Posterior cingulate gyrus (tissue), 11 donors: Measurements from ENCODE around the gene FSCN2.
A peak's percentile ranks its signal among the peaks of the same experiment; 100 is the strongest.

ENCODE experiments used
- DNase-seq, 10 donors: peaks; one replicate each; pipeline versions ENCODE4 v3.0.0 to v3.0.0-alpha.2; 2020 to 2021; ENCODE audit warnings: mixed read lengths in 3 of 10
- intact Hi-C: fragments of 100-400 bp; cut with DNase I; formaldehyde crosslinking; loops from one replicate; pipeline ENCODE4 v1.15.1; 2023

Gene FSCN2

DNA sequence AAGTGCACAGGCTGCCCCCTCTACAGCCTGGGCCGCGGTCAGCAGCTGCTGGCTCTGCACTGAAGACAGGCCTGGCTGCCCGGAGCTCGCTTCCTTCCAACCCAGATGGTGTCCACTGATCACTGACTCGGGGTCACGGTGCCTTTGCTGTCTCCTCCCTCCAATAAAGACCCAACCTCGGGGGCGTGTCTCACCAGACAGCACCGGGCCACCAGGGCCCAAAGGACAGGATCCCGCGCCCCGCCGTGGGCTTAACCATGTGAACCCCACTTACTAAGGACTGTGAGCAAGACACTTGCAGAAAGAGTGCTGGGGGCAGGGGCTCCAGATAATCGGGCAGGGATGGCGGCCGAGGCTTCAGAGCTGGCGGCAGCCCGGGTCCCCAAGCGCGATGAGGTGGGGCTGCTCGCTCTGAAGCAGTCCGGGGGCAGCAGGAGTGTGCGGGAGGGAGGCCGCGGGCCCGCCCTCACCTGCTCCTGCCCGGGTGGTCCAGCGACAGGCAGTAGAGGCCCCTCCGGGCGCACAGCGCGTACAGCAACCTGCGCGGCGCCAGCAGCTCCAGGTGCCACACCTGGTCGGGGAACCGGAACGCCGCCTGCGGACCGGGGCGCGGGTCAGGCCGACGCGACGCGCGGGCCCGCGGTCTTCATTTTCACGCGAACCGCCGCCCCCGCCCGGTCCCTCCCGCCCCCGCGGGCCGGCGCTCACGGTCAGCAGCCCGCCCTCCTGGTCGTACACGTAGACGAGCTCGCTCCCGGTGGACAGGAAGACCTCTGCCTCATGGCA is 23.5 kb downstream of the FSCN2 start:
- peak in 3 of 10 donors; percentile 72 to 86 (median 74) for DNase-seq
- intact Hi-C loops: loop anchor here (5.0 kb wide), 1 partner anchor 39 kb away; the partner anchor contains the start of gene ACTG1

DNA sequence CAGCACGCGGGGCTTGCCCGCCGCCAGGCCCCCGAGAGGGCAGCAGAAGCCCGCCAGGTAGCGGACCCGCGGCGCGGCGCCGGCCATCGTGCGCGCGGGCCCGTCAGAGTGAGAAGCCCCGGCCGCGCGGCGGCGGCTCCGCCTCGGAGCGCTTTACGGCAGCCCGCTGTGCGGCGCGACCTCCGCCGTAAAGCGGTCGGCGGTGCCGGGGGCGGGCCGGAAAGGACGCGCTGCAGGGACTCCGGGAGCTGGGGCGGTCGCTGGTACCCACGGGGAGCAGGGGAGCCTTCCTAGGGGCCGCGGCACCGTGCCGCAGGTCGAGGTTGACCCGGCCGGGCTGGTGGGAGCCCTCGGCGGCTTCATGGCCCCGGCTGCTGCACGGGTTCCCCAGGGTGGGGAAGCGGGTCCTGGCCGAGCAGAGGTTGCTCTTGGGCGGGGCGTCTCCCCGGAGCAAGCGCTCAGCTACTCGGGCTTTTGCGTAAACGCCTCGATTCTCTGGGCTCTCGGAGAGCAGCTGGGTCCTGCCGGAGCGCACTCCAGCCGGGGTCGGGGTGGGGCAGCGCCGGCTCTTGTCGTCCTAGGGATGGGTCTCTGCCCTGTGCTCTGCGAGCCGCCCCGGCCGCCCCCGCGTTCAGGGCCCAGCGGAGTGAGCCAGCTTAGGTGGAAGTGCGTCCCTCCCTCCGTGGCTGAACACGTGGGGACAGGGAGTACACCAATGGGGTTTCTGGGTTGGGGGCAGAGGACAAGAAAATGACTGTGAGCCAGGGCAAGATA is 24.3 kb downstream of the FSCN2 start, which contains the start of gene FAAP100:
TSS of gene FAAP100 (minus strand) at position 110 of the 774 bp plus-strand sequence. CDS start at position 87, 23 bp downstream.
- DNase-seq: peak; percentile 59 to 97 (median 72)
- intact Hi-C loops: loop anchor here (5.0 kb wide), 1 partner anchor 40 kb away; the partner anchor contains the start of gene ACTG1

DNA sequence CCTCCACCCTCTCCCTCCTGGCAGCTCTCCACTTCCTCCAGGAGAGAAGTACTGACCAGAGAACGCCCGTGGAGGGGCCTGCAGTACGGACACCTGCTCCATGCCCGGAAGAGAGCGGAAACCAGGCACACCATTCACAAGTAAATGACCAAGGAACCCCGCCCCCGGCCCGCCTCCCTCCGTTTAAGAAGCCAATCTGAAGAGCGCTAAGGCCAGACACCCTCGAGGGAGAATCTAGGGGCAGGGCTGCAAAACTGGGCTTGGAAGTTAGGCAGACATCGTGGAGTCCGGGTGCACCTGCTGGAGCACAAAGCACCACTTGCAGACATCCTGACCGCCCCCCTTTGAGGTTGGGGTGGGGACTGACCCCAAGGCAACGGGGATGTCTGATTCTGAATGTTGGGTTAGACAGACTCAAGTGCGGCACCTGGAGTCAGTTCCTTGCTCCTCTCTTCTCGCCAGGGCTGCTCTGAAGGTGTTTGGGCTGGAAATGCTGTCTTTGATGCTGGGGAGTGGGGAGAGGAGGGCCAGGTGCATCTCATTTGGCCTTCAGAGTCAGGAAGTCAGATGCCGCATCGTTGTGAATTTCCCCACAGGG is 24.9 kb downstream of the FSCN2 start:
- peak in 6 of 10 donors; percentile 50 to 87 (median 68) for DNase-seq
- intact Hi-C loops: loop anchor here (5.0 kb wide), 1 partner anchor 41 kb away; the partner anchor contains the start of gene ACTG1

DNA sequence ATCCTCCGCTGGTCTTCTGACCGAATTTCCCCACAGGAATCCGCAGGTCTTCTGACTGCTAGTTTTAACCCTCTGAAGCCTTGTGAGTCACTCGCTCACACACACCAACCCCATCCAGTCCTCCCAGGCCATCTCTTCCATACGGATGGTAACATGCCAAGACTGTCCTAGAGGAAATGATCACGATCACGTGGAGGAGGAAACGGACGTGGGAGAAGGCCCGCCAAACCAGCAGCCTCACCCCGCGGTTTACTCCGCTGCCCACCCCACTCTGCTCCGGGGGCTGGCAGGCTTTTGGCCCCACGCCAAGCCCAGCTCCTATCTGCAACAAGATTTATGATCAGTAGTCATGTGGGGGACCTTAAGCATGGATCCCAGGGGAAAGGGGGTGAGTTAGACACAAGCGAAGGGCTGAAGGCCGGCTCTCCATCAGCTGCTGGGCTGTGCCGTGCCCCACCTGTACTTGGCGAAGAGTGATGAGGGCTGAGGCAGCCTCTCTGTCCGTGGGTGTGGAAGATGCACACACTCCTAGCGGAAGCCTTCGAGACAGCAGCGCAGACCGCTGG is 25.5 kb downstream of the FSCN2 start:
- intact Hi-C loops: loop anchor here (5.0 kb wide), 1 partner anchor 41 kb away; the partner anchor contains the start of gene ACTG1

DNA sequence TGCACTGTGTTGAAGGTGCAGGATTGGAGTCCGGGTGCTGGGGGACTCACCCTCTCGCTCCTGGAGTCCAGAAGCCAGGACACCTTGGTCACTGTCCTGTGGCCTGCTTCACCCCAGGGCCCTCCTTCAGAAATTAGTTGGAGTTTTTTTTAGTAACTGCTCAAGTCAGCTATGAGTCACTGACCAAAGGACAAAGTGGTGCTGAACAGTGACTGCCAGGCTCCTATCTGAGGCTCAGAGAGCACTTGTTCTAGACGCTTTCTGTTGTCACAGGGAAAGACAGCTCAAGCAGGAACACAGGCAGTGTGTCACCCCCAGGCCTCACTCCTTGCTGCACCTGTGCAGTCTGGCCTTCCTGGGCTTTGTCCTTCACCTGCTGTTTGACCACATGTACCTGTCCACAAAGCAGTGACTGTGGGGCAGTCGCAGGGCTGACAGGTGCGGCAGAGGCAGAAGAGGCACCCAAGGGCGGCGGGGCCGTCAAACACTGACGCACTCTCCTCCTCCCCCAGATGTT is 28.1 kb downstream of the FSCN2 start:
- intact Hi-C loops: no loop called here
- peak in 2 of 10 donors; percentile 9 to 30 for DNase-seq

More for the DNA sequence above, 25.5 kb downstream of the FSCN2 start:
- DNase-seq: peak in 4 of 10 donors; percentile 34 to 86 (median 84)

DNA sequence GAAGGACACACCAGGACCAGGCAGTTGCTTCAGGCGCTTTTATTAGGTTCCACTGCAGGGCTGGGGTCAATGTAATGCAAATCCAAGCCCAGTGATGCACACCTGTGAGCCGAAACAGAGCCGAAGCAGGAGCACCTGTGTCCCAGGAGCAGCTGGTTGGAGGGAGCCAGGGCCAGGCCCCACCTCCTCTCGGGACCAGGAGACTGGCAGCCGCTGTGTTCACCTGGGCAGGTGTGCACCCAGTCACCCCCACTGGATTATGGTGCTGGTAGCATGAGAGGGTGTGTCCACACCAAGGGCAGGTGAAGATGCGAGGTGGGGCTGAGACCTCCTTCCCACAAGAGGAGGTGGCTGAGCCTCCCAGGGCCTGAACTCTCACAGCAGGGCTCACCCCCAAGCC is 28.7 kb downstream of the FSCN2 start:
- intact Hi-C loops: no loop called here
- peak in 1 of 10 donors; percentile 71 for DNase-seq

DNA sequence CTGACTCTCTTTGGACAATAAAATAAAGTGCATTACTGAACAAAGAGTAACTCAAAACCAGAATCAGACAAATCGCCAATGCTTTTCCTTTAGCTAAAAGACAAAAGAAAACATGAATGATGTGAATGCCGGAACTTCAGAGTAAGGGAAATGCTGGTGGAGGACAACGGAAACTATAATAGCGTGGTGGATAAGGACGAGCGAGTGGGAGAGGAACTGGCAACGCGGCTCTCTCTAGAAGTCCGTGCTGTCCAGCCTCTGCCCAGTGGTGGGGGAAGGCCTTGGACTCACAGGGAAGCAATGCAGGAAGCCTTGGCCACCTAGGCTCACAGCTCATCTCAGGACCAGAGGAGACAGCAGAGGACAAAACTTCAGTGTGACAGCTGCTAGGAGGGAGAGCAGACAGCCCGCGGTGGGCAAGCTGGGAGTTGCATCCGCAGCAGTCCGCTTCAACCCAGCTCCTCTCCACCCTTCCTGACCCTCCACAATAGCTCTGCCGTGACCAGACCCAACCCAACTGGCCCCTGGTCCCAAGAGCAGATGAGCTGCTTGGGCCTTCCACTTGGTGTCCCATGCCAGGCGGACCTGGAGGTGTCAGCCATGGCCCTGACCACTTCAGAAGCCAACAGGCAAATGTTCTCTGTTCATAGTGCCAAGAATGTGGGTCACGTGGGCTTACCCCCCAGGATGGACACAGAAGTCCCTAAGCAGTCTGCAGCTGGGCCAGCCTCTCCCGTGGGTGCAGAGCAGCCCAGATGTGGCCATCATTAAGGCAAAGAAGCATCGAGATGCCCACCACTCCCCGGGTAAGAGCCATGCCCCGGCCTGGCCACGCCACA is 29.3 kb downstream of the FSCN2 start:
- DNase-seq: no peak
- intact Hi-C loops: no loop called here

DNA sequence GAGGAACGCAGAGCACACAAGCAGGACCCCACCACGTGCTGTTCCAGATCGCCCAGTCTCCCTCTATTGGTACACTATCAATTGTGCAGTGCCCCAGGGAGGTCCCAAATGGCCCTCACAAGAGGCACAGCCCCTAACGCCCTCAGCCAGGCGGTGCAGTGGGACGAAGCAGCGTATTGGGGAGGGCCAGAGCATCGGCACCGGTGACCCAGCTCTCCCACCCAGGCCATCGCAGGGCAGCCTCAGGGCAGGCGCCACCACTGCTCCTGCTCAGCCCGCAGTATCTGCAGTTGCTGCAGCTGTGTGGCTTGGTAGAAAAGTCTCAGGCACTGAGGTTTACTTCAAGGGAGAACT is 29.9 kb downstream of the FSCN2 start:
- intact Hi-C loops: no loop called here
- DNase-seq: no peak

DNA sequence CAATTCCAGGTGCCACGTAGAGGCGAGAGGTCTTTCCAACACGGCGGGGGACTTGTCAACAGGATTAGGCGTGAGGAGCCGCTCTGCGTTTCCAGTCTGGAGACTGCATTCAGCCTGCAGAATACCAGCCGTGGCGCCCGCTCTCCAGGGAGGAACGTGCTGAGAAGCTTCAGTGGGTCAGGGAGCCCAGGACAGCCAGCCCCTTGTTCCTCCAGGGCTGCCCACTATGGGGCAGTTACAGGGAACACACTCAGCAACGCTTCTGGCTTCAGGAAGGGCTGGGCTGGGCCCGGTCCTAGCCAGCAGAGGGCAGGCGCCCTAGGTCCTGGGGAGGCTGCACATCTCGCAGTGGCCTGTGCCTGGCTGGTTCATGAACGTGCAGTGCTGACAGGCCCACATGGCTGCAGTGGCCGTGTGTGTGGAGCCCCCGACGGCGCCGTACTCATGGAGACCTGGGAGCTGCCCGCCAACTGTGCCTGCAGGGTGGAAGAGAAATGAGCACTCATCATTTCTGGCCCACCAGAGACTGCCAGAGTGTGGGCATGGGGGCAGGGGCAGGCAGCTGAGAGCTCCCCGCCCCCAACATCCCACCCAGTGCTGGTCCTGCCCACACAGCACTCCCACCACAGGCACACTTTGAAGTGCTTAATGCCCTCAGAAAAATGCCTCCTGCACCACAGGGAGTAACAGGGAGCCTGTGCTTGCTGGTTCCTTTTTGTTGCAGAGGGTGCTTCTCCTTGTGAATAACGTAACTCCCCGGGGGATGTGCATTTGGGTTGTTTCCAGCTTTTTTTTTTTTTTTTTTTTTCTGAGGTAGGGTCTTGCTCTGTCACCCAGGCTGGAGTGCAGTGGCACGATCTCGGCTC is 31.0 kb downstream of the FSCN2 start:
- no peak for DNase-seq
- intact Hi-C loops: no loop called here

DNA sequence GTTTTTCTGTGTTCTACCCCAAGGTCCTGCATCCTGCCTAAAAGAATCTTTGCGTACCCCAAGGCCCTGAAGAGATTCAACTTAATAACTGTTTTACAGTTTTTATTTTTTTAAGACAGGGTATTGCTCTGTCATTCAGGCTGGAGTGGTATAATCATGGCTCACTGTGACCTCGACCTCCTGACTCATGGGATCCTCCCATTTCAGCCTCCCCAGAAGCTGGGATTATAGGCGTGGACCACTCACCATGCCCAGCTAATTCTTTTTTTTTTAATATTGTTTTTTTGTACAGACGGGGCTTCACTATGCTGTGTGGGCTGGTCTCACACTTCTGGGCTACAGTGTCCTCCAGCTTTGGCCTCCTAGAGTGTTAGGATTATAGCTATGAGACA is 33.3 kb downstream of the FSCN2 start:
- intact Hi-C loops: no loop called here
- peak in 1 of 10 donors; percentile 1 for DNase-seq

DNA sequence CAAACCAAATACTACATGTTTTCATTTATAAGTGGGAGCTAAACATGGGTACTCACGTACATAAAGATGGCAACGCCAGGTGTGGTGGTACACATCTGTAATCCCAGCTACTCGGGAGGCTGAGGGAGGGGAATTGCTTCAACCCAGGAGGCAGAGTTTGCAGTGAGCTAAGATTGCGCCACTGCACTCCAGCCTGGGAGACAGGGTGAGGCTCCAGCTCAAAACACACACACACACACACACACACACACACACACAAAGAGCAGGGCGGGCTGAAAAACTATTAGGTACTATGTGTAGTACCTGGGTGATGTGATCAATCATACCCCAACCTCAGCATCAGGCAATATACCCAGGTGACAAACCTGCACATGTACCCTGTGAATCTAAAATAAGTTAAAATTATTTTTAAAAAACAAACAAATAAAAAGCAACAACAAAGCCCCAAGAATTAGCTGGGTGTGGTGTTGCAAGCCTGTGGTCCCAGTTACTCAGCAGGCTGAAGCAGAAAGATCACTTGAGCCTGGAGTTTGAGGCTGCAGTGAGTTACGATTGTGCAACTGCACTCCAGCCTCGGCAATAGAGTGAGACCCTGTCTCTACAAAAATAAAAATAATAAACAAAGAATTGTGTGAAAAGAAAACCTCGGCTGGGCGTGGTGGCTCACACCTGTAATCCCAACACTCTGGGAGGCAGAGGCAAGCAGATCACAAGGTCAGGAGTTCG is 35.8 kb downstream of the FSCN2 start:
- no peak for DNase-seq
- intact Hi-C loops: no loop called here

DNA sequence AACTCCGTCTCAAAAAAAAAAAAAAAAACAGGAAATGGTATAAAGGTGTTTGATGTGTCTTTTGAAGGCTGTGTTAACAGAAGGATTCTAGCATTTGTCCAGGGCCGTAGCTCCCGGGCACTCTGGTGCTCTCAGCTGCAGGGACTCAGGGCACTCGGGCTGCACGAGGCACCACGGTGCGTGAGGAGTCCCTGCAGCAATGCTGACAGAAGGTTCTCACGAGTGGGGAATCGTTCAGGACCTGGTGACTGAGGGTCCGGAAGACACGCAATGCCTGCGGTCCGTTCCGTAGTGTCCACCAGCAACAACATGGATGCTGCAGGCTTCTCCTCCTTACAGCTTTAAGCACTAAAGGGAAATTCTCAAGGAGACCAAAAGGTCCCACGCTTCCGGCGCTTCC is 36.6 kb downstream of the FSCN2 start:
- intact Hi-C loops: no loop called here
- peak in 1 of 10 donors; percentile 65 for DNase-seq

DNA sequence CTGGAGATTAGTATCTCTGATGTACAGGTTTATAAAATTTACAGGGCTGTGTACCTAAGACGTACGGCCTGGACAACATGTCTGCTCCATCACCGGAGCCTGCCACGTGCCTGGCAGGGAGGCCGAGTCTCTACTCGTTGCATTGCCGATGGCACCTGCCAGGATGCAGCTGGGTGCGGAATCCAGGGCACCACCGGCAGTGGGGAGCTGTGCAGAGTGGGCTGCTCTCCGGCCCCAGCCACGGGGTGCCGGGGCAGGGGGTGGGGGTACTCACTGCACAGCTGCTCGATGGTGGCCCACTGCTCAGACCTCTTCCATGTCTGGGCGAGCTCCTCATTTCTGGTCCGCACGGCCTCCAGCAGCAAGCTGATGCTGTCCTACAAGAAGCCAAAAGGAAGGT is 37.1 kb downstream of the FSCN2 start:
- intact Hi-C loops: no loop called here
- peak in 1 of 10 donors; percentile 59 for DNase-seq

DNA sequence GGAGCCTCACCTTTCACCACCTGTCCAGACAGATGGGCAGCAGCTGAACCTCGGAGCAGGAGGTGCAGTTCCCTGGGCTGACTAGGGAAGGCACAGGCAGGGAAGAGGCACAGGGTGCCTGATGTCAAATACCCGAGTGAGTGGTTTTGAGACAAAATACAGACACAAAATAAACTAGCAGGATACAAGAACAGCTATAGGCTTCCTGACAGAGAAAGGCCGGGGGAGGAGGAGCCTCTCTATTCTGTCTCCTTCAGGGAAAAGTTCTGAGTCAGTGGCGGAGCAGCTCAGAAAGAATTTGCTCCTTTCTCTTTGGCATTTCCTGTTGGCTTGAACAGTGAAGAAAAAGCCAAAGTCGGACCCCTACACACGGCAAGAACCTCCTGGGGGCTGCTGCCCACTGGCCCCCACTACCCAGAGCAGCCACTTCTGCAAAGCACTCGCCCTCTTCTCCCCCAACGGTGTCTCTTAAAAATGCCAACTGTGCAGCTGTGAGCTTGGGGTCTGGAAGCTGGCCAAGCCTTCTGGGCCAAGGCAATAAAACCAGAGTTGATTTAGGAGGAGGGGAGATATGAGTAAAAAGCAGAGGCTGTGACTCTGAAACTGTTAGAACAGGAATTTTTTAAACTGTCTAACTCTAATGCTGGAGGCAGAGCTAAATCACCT is 38.4 kb downstream of the FSCN2 start:
- intact Hi-C loops: no loop called here
- peak in 7 of 10 donors; percentile 38 to 87 (median 51) for DNase-seq

DNA sequence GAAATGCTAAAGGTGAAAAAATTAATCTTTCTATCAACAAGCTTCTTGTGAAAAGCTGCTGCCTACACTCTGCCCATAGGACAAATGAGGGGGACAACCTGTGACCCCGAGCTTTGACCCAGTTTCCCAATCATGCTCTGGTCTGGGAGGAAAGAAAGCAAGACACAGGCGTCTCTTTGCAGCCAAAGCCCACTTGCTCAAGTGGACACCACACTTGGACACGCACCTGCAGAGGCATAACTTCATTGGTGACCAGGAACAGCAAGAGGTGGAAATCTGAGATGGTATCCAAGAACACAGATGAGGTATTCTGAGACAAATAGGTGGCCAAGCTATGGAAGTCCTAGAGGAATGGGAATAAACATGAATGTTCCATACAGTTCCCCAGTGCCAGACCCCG is 39.0 kb downstream of the FSCN2 start:
- intact Hi-C loops: no loop called here
- DNase-seq: no peak

DNA sequence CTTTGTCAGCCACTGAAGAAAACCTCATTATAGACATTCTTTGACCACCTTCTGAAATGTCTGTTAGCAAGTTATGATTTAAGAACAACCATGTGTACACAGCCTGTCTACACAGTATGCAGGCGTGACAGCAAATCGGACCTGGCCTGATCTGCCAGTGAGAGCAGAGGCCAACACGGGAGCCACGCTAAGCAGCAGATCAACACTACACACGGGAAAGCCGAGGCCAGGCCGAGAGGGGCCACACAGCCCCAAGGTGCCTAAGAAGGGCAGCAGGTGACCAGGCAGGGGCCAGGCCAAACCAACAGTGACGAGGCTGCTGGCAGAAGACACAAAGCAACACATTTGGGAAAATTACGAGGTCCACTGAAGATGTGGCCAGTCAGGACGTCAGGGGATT is 40.2 kb downstream of the FSCN2 start:
- intact Hi-C loops: no loop called here
- peak in 1 of 10 donors; percentile 44 for DNase-seq

DNA sequence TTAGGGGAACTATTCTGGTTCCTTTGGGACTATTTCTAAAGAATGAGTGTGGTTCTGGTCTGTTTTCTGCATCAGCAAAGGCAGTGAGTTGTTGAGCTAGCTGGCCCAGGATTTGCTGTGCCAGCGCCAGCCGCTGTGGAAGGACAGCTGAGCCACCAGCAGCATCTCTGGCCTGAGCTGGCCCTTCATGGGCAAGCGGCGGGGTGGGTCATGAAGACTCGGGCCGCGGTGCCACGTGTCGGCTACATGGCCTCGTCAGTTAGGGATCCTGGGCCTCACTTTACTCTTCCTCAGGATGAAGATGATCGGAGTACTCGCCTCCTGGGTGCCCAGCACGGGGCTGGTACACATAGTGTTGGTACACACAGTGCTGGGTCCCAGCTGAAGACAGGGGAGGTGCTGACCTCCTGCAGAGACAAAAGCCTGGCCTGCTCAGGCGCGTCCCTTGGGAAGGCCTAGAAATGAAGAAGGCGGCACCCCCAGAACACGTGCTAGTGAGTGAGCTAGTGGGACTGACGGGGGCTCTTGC is 41.9 kb downstream of the FSCN2 start:
- intact Hi-C loops: no loop called here
- peak in 1 of 10 donors; percentile 79 for DNase-seq
